K562 (cell line): Measurements from ENCODE around the gene PLCB3. TPM values are rescaled to one million over a fixed set of nuclear protein-coding genes. Genes with fewer than 3 reads are reported as not detected.
A peak's percentile ranks its signal among the peaks of the same experiment; 100 is the strongest.

Experiments used
- ATAC-seq: fragments of 200-7000 bp; cut with Tn5 transposase; 3 replicates; pipeline ENCODE4 v1.9.1; 2020; ENCODE audit warnings: moderate library complexity
- BruUV-seq: library from RNA; stranded (reverse); fragments of 400-500 nt; replicated peaks from 2 replicates; lab custom pipeline; 2021; lab: Mats Ljungman, UMichigan
- CTCF ChIA-PET: fragments of 300-600 bp; formaldehyde crosslinking; extraction: SDS; loops from one replicate; lab custom pipeline; 2021; ENCODE audit warnings: low intra/inter-chr PET ratio; lab: Yijun Ruan, JAX
- POLR2A ChIA-PET: fragments of 300-600, 350-650 bp; sonication (Branson Sonifier 250); formaldehyde crosslinking; extraction: SDS; loops from one replicate; lab custom pipeline; 2021; ENCODE audit warnings: antibody characterized with exemption, inconsistent platforms; lab: Yijun Ruan, JAX
- DNase-seq, 4 experiments: peaks; one replicate each; pipeline versions ENCODE4 v3.0.0 to v3.0.0-alpha.2; 2011 to 2018; ENCODE audit warnings: low spot score in 3 of 4, mixed read lengths in 3 of 4; ENCODE audit errors: extremely low read depth in 1 of 4
- FAIRE-seq: peaks from 2 replicates; lab custom pipeline; 2011; peaks lifted over from hg19 to GRCh38; lab: Jason Lieb, UNC
- H2AFZ ChIP-seq: 2 replicates; pipeline ENCODE4 v1.6.0; 2011; ENCODE audit warnings: low read depth, low read length, control low read depth, inconsistent platforms
- H3K27ac ChIP-seq: fragments of 200-600 bp; 3 replicates; pipeline ENCODE4 v1.8.0; 2011; ENCODE audit warnings: low read depth, mild to moderate bottlenecking, control low read depth, inconsistent platforms, low read length, moderate library complexity, mixed read lengths; ENCODE audit errors: extremely low read depth
- H3K27me3 ChIP-seq, 2 experiments: fragments of 300-600 bp in 1 of 2; 2 replicates in 1 of 2; 3 replicates in 1 of 2; pipeline versions ENCODE4 v1.6.0 to v1.8.0; 2011; ENCODE audit warnings: inconsistent platforms in 2 of 2, low read length in 2 of 2, mild to moderate bottlenecking in 1 of 2, mixed read lengths in 1 of 2, moderate library complexity in 1 of 2; ENCODE audit not compliant: control insufficient read depth in 2 of 2, insufficient read depth in 2 of 2
- H3K36me3 ChIP-seq: fragments of 300-600 bp; 3 replicates; pipeline ENCODE4 v1.8.0; 2011; ENCODE audit warnings: mild to moderate bottlenecking, low read length, inconsistent platforms; ENCODE audit not compliant: control insufficient read depth, insufficient read depth
- H3K4me1 ChIP-seq, 2 experiments: fragments of 200-600 bp in 1 of 2; replicated peaks in 1 of 2; 2 replicates in 1 of 2; 3 replicates in 1 of 2; pipeline versions ENCODE4 v1.5.1 to v1.8.0; 2011; ENCODE audit warnings: inconsistent platforms in 2 of 2, low read length in 2 of 2, mild to moderate bottlenecking in 1 of 2, mixed read lengths in 1 of 2, moderate library complexity in 1 of 2; ENCODE audit not compliant: control insufficient read depth in 2 of 2, insufficient read depth in 2 of 2
- H3K4me2 ChIP-seq: 2 replicates; pipeline ENCODE4 v1.6.1; 2011; ENCODE audit warnings: low read length, control low read depth, inconsistent platforms, mixed read lengths; ENCODE audit not compliant: insufficient read depth
- H3K4me3 ChIP-seq: fragments of 200-600 bp; sonication (generic), shearing (Covaris generic); 2 replicates; pipeline ENCODE4 v1.5.1; 2016; ENCODE audit warnings: control low read depth, inconsistent platforms
- H3K79me2 ChIP-seq: fragments of 200-600 bp; 3 replicates; pipeline ENCODE4 v1.8.0; 2011; ENCODE audit warnings: low read length, inconsistent platforms; ENCODE audit not compliant: control insufficient read depth, insufficient read depth
- H3K9ac ChIP-seq, 2 experiments: 2 replicates each; pipeline versions ENCODE4 v1.6.0 to v1.6.1; 2011; ENCODE audit warnings: low read depth in 2 of 2, low read length in 2 of 2, control low read depth in 1 of 2, inconsistent platforms in 1 of 2, mild to moderate bottlenecking in 1 of 2, mixed read lengths in 1 of 2; ENCODE audit not compliant: insufficient read depth in 1 of 2
- H3K9me1 ChIP-seq: one replicate; pipeline ENCODE4 v1.6.0; 2011; ENCODE audit warnings: inconsistent platforms, mild to moderate bottlenecking, low read length, moderate library complexity; ENCODE audit not compliant: control insufficient read depth, insufficient read depth
- H3K9me3 ChIP-seq: replicated peaks from 2 replicates; pipeline ENCODE4 v1.5.1; 2011; ENCODE audit warnings: low read depth, low read length, inconsistent platforms; ENCODE audit not compliant: control insufficient read depth, insufficient read depth
- H4K20me1 ChIP-seq: replicated peaks from 2 replicates; pipeline ENCODE4 v1.6.1; 2011; ENCODE audit warnings: low read length, inconsistent platforms, mixed read lengths; ENCODE audit not compliant: control insufficient read depth, insufficient read depth
- EGR1 ChIP-seq: fragments of 450-650 bp; conservative IDR thresholded peaks from 2 replicates; pipeline ENCODE4 v1.6.1; 2017; ENCODE audit warnings: mild to moderate bottlenecking
- FOSL1 ChIP-seq: fragments of 200-800 bp; sonication (Bioruptor generic); conservative IDR thresholded peaks from 2 replicates; pipeline ENCODE4 v1.6.1; 2016; ENCODE audit warnings: missing genetic modification characterization, missing compliant biosample characterization
- KLF1 ChIP-seq: fragments of 450-650 bp; IDR thresholded peaks from 2 replicates; pipeline ENCODE4 v1.6.1; 2016; ENCODE audit warnings: missing genetic modification characterization, missing compliant biosample characterization
- NR2C1 ChIP-seq, 2 experiments: fragments of 450-650 bp; IDR thresholded peaks; 2 replicates each; pipeline ENCODE4 v1.6.1; 2017; ENCODE audit warnings: mild to moderate bottlenecking in 2 of 2, antibody characterized with exemption in 1 of 2, inconsistent platforms in 1 of 2, missing compliant biosample characterization in 1 of 2, missing genetic modification characterization in 1 of 2
- PHF21A ChIP-seq: fragments of 450-650 bp; IDR thresholded peaks from 2 replicates; pipeline ENCODE4 v1.6.1; 2017; ENCODE audit warnings: low read depth, borderline replicate concordance
- PRMT5 ChIP-seq: sonication (generic); formaldehyde crosslinking; IDR thresholded peaks from 2 replicates; pipeline ENCODE4 v1.5.0; 2020; ENCODE audit warnings: missing genetic modification reagents
- ZNF280B ChIP-seq: fragments of 250-450 bp; sonication (Bioruptor Pico); IDR thresholded peaks from 2 replicates; pipeline ENCODE4 v1.5.1; 2021; ENCODE audit warnings: mild to moderate bottlenecking
- ZNF395 ChIP-seq: fragments of 200-800 bp; sonication (Bioruptor generic); IDR thresholded peaks from 2 replicates; pipeline ENCODE4 v1.6.1; 2017; ENCODE audit warnings: missing genetic modification characterization, missing compliant biosample characterization
- WGBS: fragments of 100-300 bp; shearing (Covaris generic); methylation state at CpG from one replicate; pipeline ENCODE4 v1.1.6; 2016; ENCODE audit warnings: low coverage, mixed read lengths; ENCODE audit not compliant: insufficient coverage; ENCODE audit errors: missing lambda C conversion rate; 5-methylcytosine and 5-hydroxymethylcytosine counted together
- in situ Hi-C: fragments of 300-500 bp; cut with MboI; formaldehyde crosslinking; loops from 4 replicates; pipeline ENCODE4 v1.15.0; 2018; ENCODE audit warnings: inconsistent platforms, mixed read lengths
- intact Hi-C: fragments of 100-400 bp; cut with micrococcal nuclease; formaldehyde crosslinking; loops from 2 replicates; pipeline ENCODE4 v1.14.2; 2022
- polyA plus RNA-seq, 8 experiments: library from polyadenylated mRNA; depleted of rRNA in 4 of 8; stranded (reverse) in 5 of 8; unstranded in 3 of 8; fragments of >200 nt; fragmentation: Nextera tagmentation in 2 of 8; fragmentation: Illumina TruSeq in 1 of 8; extraction: Ambion mirVana in 2 of 8; extraction: Trizol in 1 of 8; gene quantifications; 2 replicates each; pipeline versions ENCODE4 v1.2.1 to v1.2.3, GENCODE V29; 2011 to 2014; ENCODE audit warnings: inconsistent platforms in 1 of 8, missing spikeins in 1 of 8
- total RNA-seq, 7 experiments: library from RNA; depleted of rRNA in 6 of 7; stranded (reverse); fragments of >200 nt in 6 of 7; fragmentation: Illumina TruSeq in 2 of 7; extraction: Trizol in 2 of 7; gene quantifications; 2 replicates each; pipeline versions ENCODE4 v1.2.1 to v1.2.3, GENCODE V29; 2011 to 2021; ENCODE audit warnings: low replicate concordance in 1 of 7
- TF ChIP-seq, protein P1 (sequence below): fragments of 250-450 bp; sonication (Bioruptor Pico); IDR thresholded peaks from 2 replicates; pipeline ENCODE4 v1.4.0; 2020; ENCODE audit warnings: mild to moderate bottlenecking, moderate library complexity

PLCB3 gene
- total and polyA plus RNA-seq, 9 of the 15 experiments (the other 6 are each of a cell fraction or from before 2014, with no cell fraction given), result 0.31 to 44.8 (median 14.6) TPM

DNA sequence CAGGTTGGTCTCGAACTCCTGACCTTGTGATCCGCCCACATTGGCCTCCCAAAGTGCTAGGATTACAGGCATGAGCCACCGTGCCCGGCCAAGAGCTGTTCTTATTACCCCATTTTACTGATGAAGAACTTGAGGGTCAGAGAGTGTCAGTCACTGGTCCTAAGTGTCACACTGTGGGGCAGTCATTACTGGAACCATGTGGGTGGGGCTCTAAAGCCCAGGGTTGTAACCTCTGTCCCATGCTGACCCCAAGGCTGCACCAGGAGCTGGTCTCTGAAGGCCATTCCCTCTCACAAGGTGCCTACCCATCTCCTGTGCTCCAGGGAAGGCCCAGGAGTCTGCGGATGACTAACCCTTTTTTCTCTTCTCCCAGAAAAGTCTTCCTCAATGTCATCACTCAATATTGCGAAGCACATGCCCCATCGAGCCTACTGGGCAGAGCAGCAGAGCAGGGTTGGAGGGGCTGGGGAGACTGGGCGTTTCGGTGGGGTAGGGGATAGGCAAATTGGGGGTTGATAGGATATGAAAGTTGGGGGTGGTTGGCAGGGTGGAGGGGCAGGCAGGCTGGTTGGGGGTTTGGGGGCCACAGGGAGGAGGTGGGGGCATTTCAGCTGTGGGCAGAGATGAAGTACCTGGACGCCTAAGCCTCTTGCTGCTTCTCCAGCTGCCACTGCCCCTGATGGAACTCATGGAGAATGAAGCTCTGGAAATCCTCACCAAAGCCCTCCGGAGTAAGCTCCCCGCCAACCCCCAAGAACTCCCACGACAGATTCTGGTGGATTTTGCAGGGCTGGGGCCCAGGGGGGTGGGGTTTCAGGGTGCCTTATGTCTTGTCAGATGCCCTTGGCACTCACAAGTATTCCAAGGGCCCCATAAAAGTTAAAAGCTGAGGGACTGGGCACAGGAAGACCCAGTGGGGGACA, 52.0 kb downstream of the PLCB3 start:
- POLR2A ChIA-PET, result interaction anchor here (0.6 to 5.8 kb wide), 12 partner anchors 14 to 145 kb away, joined by 3 to 68 read pairs (median 4); partner anchors contain the start of genes FERMT3 and PRDX5
- in situ Hi-C loops, result no loop called here
- no TSS peak for BruUV-seq
- Histone ChIP-seq H2AFZ (0 out of 2 replicates have a peak overlapping the region, but pooled peaks have one; percentile 24), H3K36me3 (peaks cover 20% of the 10 kb centered on the region; the same call in 2 of the 3 replicates), H3K9ac (peak overlapping the region; percentile 94 to 100), H4K20me1 (no peaks in the 10 kb centered on the region; the same call in 1 of the 2 replicates), H3K27me3 (peaks cover 1 to 2% of the 10 kb centered on the region in 2 experiments; a peak in 4 of 5 replicates), H3K9me1 (peaks cover 5% of the 10 kb centered on the region), H3K4me1 (peaks cover 32 to 59% of the 10 kb centered on the region in 2 experiments), H3K4me2 (peak overlapping the region; percentile 93), H3K27ac (peak overlapping the region; percentile 100; the same call in 2 of the 3 replicates), H3K4me3 (no peak overlapping the region), H3K9me3 (no peaks in the 10 kb centered on the region), H3K79me2 (peaks cover 30% of the 10 kb centered on the region)
- intact Hi-C loops, result loop anchor here (1.0 to 10.0 kb wide), 6 partner anchors 33 to 469 kb away; partner anchors contain the start of genes FKBP2, MARK2, PPP1R14B and STIP1
- FAIRE-seq, result peak; percentile 23
- WGBS, result 97% methylated on average over 7 of the region's 13 CpGs
- DNase-seq, result no peak
- CTCF ChIA-PET, result interaction anchor here (1.4 kb wide), 1 partner anchor 99 kb away, joined by 10 read pairs; no protein-coding TSS in a partner anchor
- no peak for ATAC-seq
- TF ChIP-seq NR2C1 (IDR thresholded peaks at IDR 0.05) (peak; percentile 20; the same call in 1 of the 2 replicates), NR2C1 (tag; IDR thresholded peaks at IDR 0.05) (no peak), ZNF280B (CRISPR knock-in tag) (no peak), EGR1 (peak; percentile 26; the same call in 1 of the 2 replicates), KLF1 (no peak), PRMT5 (CRISPR knock-in tag) (no peak), FOSL1 (tag) (no peak), PHF21A (no peak), ZNF395 (CRISPR knock-in tag) (no peak)
- TF ChIP-seq, protein P1, sequence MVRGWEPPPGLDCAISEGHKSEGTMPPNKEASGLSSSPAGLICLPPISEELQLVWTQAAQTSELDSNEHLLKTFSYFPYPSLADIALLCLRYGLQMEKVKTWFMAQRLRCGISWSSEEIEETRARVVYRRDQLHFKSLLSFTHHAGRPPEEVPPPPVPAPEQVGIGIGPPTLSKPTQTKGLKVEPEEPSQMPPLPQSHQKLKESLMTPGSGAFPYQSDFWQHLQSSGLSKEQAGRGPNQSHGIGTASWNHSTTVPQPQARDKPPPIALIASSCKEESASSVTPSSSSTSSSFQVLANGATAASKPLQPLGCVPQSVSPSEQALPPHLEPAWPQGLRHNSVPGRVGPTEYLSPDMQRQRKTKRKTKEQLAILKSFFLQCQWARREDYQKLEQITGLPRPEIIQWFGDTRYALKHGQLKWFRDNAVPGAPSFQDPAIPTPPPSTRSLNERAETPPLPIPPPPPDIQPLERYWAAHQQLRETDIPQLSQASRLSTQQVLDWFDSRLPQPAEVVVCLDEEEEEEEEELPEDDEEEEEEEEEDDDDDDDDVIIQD (CRISPR knock-in tag), result no peak
